IMR-90 (cell line): Measurements from ENCODE around the gene OR5B21. TPM values are rescaled to one million over a fixed set of nuclear protein-coding genes. Genes with fewer than 3 reads are reported as not detected.

ENCODE experiments used
- ATAC-seq: fragments of 200-7000 bp; cut with Tn5 transposase; 2 replicates; pipeline ENCODE4 v1.9.1; 2020; ENCODE audit warnings: low read depth, mild to moderate bottlenecking, moderate library complexity
- BruUV-seq: library from RNA; stranded (reverse); fragments of 400-500 nt; replicated peaks from 2 replicates; lab custom pipeline; 2021; lab: Mats Ljungman, UMichigan
- CTCF ChIA-PET: fragments of 300-600 bp; formaldehyde crosslinking; extraction: SDS; loops from one replicate; lab custom pipeline; 2021; ENCODE audit warnings: antibody characterized with exemption; lab: Yijun Ruan, JAX
- POLR2A ChIA-PET: fragments of 300-600 bp; sonication (Branson Sonifier 250); formaldehyde crosslinking; loops from one replicate; lab custom pipeline; 2022; ENCODE audit warnings: antibody characterized with exemption; ENCODE audit not compliant: unreplicated experiment; lab: Charles Lee
- DNase-seq: peaks from one replicate; pipeline ENCODE4 v3.0.0; 2013
- H2AFZ ChIP-seq: replicated peaks from 2 replicates; pipeline ENCODE3; 2013; ENCODE audit warnings: low read length, mild to moderate bottlenecking; ENCODE audit not compliant: poor library complexity
- H2AK5ac ChIP-seq: 2 replicates; pipeline ENCODE4 v1.6.1; 2013; ENCODE audit warnings: low read depth, low read length, inconsistent platforms
- H2AK9ac ChIP-seq: replicated peaks from 2 replicates; pipeline ENCODE3; 2013; ENCODE audit warnings: mild to moderate bottlenecking, low read depth, low read length, moderate library complexity; ENCODE audit not compliant: poor library complexity
- H2BK120ac ChIP-seq: 2 replicates; pipeline ENCODE4 v1.6.1; 2013; ENCODE audit warnings: low read depth, low read length, inconsistent platforms
- H2BK15ac ChIP-seq: 3 replicates; pipeline ENCODE4 v1.6.1; 2013; ENCODE audit warnings: low read depth, low read length, inconsistent platforms
- H2BK20ac ChIP-seq: 2 replicates; pipeline ENCODE4 v1.6.1; 2013; ENCODE audit warnings: low read depth, mild to moderate bottlenecking, inconsistent platforms, low read length, moderate library complexity
- H2BK5ac ChIP-seq: 2 replicates; pipeline ENCODE4 v1.6.1; 2013; ENCODE audit warnings: mild to moderate bottlenecking, low read depth, low read length, inconsistent platforms; ENCODE audit not compliant: poor library complexity, severe bottlenecking
- H3K14ac ChIP-seq: replicated peaks from 2 replicates; pipeline ENCODE4 v1.6.1; 2013; ENCODE audit warnings: low read depth, low read length, inconsistent platforms
- H3K18ac ChIP-seq: 2 replicates; pipeline ENCODE4 v1.6.1; 2013; ENCODE audit warnings: low read depth, low read length, control low read depth
- H3K23ac ChIP-seq: 2 replicates; pipeline ENCODE4 v1.6.1; 2013; ENCODE audit warnings: low read depth, low read length, inconsistent platforms
- H3K27ac ChIP-seq: 2 replicates; pipeline ENCODE4 v1.5.1; 2013; ENCODE audit warnings: mild to moderate bottlenecking, control low read depth, low read length; ENCODE audit not compliant: insufficient read depth
- H3K27me3 ChIP-seq: 2 replicates; pipeline ENCODE4 v1.6.1; 2013; ENCODE audit warnings: low read length; ENCODE audit not compliant: control insufficient read depth, insufficient read depth
- H3K36me3 ChIP-seq: 2 replicates; pipeline ENCODE4 v1.6.1; 2013; ENCODE audit warnings: low read length, mixed read lengths; ENCODE audit not compliant: control insufficient read depth, insufficient read depth
- H3K4ac ChIP-seq: 2 replicates; pipeline ENCODE4 v1.6.1; 2013; ENCODE audit warnings: low read depth, low read length, inconsistent platforms
- H3K4me1 ChIP-seq: 2 replicates; pipeline ENCODE4 v1.6.1; 2013; ENCODE audit warnings: low read length, mixed read lengths; ENCODE audit not compliant: control insufficient read depth, insufficient read depth
- H3K4me2 ChIP-seq: 2 replicates; pipeline ENCODE4 v1.6.1; 2013; ENCODE audit warnings: low read depth, mild to moderate bottlenecking, control low read depth, low read length, moderate library complexity
- H3K4me3 ChIP-seq: 2 replicates; pipeline ENCODE4 v1.5.1; 2013; ENCODE audit warnings: low read depth, mild to moderate bottlenecking, control low read depth, low read length, moderate library complexity; ENCODE audit not compliant: insufficient read depth
- H3K56ac ChIP-seq: 2 replicates; pipeline ENCODE4 v1.6.1; 2013; ENCODE audit warnings: low read length, inconsistent platforms; ENCODE audit not compliant: insufficient read depth; ENCODE audit errors: extremely low read depth
- H3K79me1 ChIP-seq, 2 experiments: 2 replicates each; pipeline ENCODE4 v1.6.1; 2013; ENCODE audit warnings: low read length in 2 of 2, inconsistent platforms in 1 of 2, low read depth in 1 of 2
- H3K9ac ChIP-seq: 2 replicates; pipeline ENCODE4 v1.6.1; 2013; ENCODE audit warnings: low read depth, low read length, control low read depth
- H3K9me1 ChIP-seq: 2 replicates; pipeline ENCODE4 v1.6.1; 2013; ENCODE audit warnings: low read length, inconsistent platforms; ENCODE audit not compliant: insufficient read depth
- H3K9me3 ChIP-seq: 2 replicates; pipeline ENCODE4 v1.6.1; 2013; ENCODE audit warnings: low read length; ENCODE audit not compliant: control insufficient read depth, insufficient read depth
- H4K20me1 ChIP-seq: 2 replicates; pipeline ENCODE4 v1.6.1; 2013; ENCODE audit warnings: low read length, inconsistent platforms; ENCODE audit not compliant: insufficient read depth
- H4K5ac ChIP-seq: 2 replicates; pipeline ENCODE4 v1.6.1; 2013; ENCODE audit warnings: mild to moderate bottlenecking, low read depth, low read length, control low read depth
- H4K8ac ChIP-seq, 2 experiments: 2 replicates each; pipeline ENCODE4 v1.6.1; 2013; ENCODE audit warnings: low read depth in 2 of 2, low read length in 2 of 2, control low read depth in 1 of 2, inconsistent platforms in 1 of 2
- H4K91ac ChIP-seq: 2 replicates; pipeline ENCODE4 v1.6.1; 2013; ENCODE audit warnings: low read depth, low read length, inconsistent platforms; ENCODE audit not compliant: insufficient read depth
- BHLHE40 ChIP-seq: fragments of 150-350 bp; IDR thresholded peaks from 2 replicates; pipeline ENCODE4 v1.6.1; 2016; ENCODE audit warnings: mild to moderate bottlenecking, low read depth, low read length
- CEBPB ChIP-seq: IDR thresholded peaks from 2 replicates; pipeline ENCODE4 v1.6.1; 2012; ENCODE audit warnings: low read depth, low read length, improper control_type of control experiment
- CHD1 ChIP-seq: IDR thresholded peaks from 2 replicates; pipeline ENCODE4 v1.6.1; 2012; ENCODE audit warnings: low read depth, low read length, improper control_type of control experiment
- FOS ChIP-seq: fragments of 150-350 bp; IDR thresholded peaks from 2 replicates; pipeline ENCODE4 v1.6.1; 2016; ENCODE audit warnings: low read depth, low read length
- MAFK ChIP-seq: IDR thresholded peaks from 2 replicates; pipeline ENCODE4 v1.6.1; 2012; ENCODE audit warnings: low read depth, low read length, improper control_type of control experiment
- MAZ ChIP-seq: IDR thresholded peaks from 2 replicates; pipeline ENCODE4 v1.6.1; 2012; ENCODE audit warnings: low read depth, mild to moderate bottlenecking, low read length, improper control_type of control experiment, moderate library complexity, borderline replicate concordance
- MXI1 ChIP-seq: IDR thresholded peaks from 2 replicates; pipeline ENCODE4 v1.6.1; 2012; ENCODE audit warnings: low read depth, mild to moderate bottlenecking, low read length, moderate library complexity, borderline replicate concordance
- NFE2L2 ChIP-seq: fragments of 150-350 bp; IDR thresholded peaks from 2 replicates; pipeline ENCODE4 v1.6.1; 2016; ENCODE audit warnings: low read depth, mild to moderate bottlenecking, low read length
- POLR2A ChIP-seq: IDR thresholded peaks from 2 replicates; pipeline ENCODE4 v1.6.1; 2012; ENCODE audit warnings: mild to moderate bottlenecking, low read depth, low read length
- RAD21 ChIP-seq: IDR thresholded peaks from 2 replicates; pipeline ENCODE4 v1.6.1; 2012; ENCODE audit warnings: low read length, improper control_type of control experiment
- RCOR1 ChIP-seq: IDR thresholded peaks from 2 replicates; pipeline ENCODE4 v1.6.1; 2012; ENCODE audit warnings: mild to moderate bottlenecking, low read length, improper control_type of control experiment; ENCODE audit not compliant: insufficient replicate concordance
- RFX5 ChIP-seq: IDR thresholded peaks from 2 replicates; pipeline ENCODE4 v1.8.0; 2012; ENCODE audit warnings: low read depth, mild to moderate bottlenecking, low read length, moderate library complexity
- SMC3 ChIP-seq: fragments of 150-350 bp; IDR thresholded peaks from 2 replicates; pipeline ENCODE4 v1.6.1; 2016; ENCODE audit warnings: low read depth, mild to moderate bottlenecking, antibody characterized with exemption, low read length, moderate library complexity
- dilution Hi-C: fragments of 300-500 bp; cut with HindIII; formaldehyde crosslinking; loops from one replicate; pipeline ENCODE4 v1.14.3; 2018; ENCODE audit warnings: low sequenced_read_pairs; ENCODE audit not compliant: unreplicated experiment
- in situ Hi-C: fragments of 300-500 bp; cut with MboI; formaldehyde crosslinking; loops from 3 replicates; pipeline ENCODE4 v1.14.3; 2019; ENCODE audit warnings: low sequenced_read_pairs, inconsistent platforms, mixed read lengths
- intact Hi-C: fragments of 100-400 bp; cut with micrococcal nuclease; formaldehyde crosslinking; loops from 2 replicates; pipeline ENCODE4 v1.10.0; 2022
- polyA plus RNA-seq, 3 experiments: library from polyadenylated mRNA; depleted of rRNA; stranded (reverse); fragments of >200 nt; gene quantifications; 2 replicates each; pipeline ENCODE4 v1.2.3, GENCODE V29; 2012; ENCODE audit warnings: low replicate concordance in 1 of 3
- total RNA-seq: library from RNA; depleted of rRNA; stranded (reverse); fragments of >200 nt; gene quantifications from 2 replicates; pipeline ENCODE4 v1.2.3, GENCODE V29; 2012
- TF ChIP-seq, protein P1 (sequence below): fragments of 150-350 bp; IDR thresholded peaks from 2 replicates; pipeline ENCODE4 v1.6.1; 2017; ENCODE audit warnings: mild to moderate bottlenecking, antibody characterized with exemption, low read length, low read depth
- TF ChIP-seq, protein P2 (sequence below): fragments of 150-350 bp; IDR thresholded peaks from 2 replicates; pipeline ENCODE4 v1.6.1; 2016; ENCODE audit warnings: low read depth, mild to moderate bottlenecking, low read length, moderate library complexity, borderline replicate concordance
- TF ChIP-seq, protein P3 (sequence below): conservative IDR thresholded peaks from 2 replicates; pipeline ENCODE4 v1.5.1; 2012; ENCODE audit warnings: mild to moderate bottlenecking, low read depth, low read length, improper control_type of control experiment

Gene OR5B21
- total and polyA plus RNA-seq, 2 of the 4 experiments (the other 2 are of a cell fraction): not detected

DNA sequence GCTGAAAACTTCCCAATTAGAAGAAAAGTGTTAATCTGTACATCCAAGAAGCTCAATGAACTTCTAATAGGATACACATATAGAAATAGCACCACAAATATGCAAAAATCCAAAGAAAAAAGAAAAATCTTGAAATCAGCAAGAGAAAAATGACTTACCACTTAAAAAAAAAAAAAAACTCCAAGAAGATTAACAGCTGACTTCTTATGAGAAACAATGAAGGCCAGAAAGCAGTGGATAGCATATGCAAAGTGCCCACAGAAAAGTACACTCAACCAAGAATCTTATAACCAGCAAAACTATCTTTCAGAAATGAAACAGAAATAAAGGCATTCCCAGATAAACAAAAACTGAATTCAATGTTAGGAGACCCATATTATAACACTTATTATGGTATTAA lies 36.0 kb downstream of the OR5B21 start:
- no peak overlapping the region for H3K23ac ChIP-seq
- no peak for ATAC-seq
- H3K9ac ChIP-seq: no peak overlapping the region
- H2AFZ ChIP-seq: no peak overlapping the region
- no peak overlapping the region for H2BK15ac ChIP-seq
- H4K20me1 ChIP-seq: no peaks in the 10 kb centered on the region
- peaks cover 6% of the 10 kb centered on the region; the same call in 1 of the 2 replicates for H3K9me3 ChIP-seq
- no peak overlapping the region for H3K27ac ChIP-seq
- ChIA-PET CTCF (interaction anchor here (0.6 kb wide), 1 partner anchor 25 kb away, joined by 4 read pairs; no protein-coding TSS in a partner anchor), POLR2A (no interaction called here)
- no peak overlapping the region for H2BK120ac ChIP-seq
- no peaks in the 10 kb centered on the region for H3K79me1 ChIP-seq
- no peak overlapping the region for H2AK5ac ChIP-seq
- no peak for DNase-seq
- no peak overlapping the region for H3K18ac ChIP-seq
- H3K4me2 ChIP-seq: no peak overlapping the region
- dilution Hi-C loops (no loop called here), in situ Hi-C loops (no loop called here), intact Hi-C loops (no loop called here)
- no peak overlapping the region for H3K4me3 ChIP-seq
- TF ChIP-seq CEBPB (no peak), SMC3 (no peak), RCOR1 (no peak), MAZ (no peak), NFE2L2 (no peak), BHLHE40 (no peak), MAFK (no peak), POLR2A (no peak), MXI1 (no peak), RAD21 (no peak), FOS (no peak), CHD1 (no peak), RFX5 (no peak)
- TF ChIP-seq, protein P1, sequence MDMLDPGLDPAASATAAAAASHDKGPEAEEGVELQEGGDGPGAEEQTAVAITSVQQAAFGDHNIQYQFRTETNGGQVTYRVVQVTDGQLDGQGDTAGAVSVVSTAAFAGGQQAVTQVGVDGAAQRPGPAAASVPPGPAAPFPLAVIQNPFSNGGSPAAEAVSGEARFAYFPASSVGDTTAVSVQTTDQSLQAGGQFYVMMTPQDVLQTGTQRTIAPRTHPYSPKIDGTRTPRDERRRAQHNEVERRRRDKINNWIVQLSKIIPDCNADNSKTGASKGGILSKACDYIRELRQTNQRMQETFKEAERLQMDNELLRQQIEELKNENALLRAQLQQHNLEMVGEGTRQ: no peak
- TF ChIP-seq, protein P2, sequence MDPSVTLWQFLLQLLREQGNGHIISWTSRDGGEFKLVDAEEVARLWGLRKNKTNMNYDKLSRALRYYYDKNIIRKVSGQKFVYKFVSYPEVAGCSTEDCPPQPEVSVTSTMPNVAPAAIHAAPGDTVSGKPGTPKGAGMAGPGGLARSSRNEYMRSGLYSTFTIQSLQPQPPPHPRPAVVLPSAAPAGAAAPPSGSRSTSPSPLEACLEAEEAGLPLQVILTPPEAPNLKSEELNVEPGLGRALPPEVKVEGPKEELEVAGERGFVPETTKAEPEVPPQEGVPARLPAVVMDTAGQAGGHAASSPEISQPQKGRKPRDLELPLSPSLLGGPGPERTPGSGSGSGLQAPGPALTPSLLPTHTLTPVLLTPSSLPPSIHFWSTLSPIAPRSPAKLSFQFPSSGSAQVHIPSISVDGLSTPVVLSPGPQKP: no peak
- TF ChIP-seq, protein P3, sequence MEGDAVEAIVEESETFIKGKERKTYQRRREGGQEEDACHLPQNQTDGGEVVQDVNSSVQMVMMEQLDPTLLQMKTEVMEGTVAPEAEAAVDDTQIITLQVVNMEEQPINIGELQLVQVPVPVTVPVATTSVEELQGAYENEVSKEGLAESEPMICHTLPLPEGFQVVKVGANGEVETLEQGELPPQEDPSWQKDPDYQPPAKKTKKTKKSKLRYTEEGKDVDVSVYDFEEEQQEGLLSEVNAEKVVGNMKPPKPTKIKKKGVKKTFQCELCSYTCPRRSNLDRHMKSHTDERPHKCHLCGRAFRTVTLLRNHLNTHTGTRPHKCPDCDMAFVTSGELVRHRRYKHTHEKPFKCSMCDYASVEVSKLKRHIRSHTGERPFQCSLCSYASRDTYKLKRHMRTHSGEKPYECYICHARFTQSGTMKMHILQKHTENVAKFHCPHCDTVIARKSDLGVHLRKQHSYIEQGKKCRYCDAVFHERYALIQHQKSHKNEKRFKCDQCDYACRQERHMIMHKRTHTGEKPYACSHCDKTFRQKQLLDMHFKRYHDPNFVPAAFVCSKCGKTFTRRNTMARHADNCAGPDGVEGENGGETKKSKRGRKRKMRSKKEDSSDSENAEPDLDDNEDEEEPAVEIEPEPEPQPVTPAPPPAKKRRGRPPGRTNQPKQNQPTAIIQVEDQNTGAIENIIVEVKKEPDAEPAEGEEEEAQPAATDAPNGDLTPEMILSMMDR: no peak
- no peak overlapping the region for H3K56ac ChIP-seq
- no peak overlapping the region for H2BK20ac ChIP-seq
- BruUV-seq: no TSS peak
- no peaks in the 10 kb centered on the region for H3K9me1 ChIP-seq
- no peak overlapping the region for H3K4ac ChIP-seq
- H2AK9ac ChIP-seq: no peak overlapping the region
- H3K36me3 ChIP-seq: no peaks in the 10 kb centered on the region
- no peak overlapping the region for H4K8ac ChIP-seq
- H4K91ac ChIP-seq: no peak overlapping the region
- H2BK5ac ChIP-seq: peak overlapping the region; percentile 33
- H3K4me1 ChIP-seq: no peaks in the 10 kb centered on the region
- H3K27me3 ChIP-seq: no peaks in the 10 kb centered on the region
- H4K5ac ChIP-seq: no peak overlapping the region
- H3K14ac ChIP-seq: no peak overlapping the region
